HG03565 (cell line): Measurements from ENCODE around the gene MGAT3.
"Not testable (repeated sequence)": the region's sequence is repeated elsewhere in the genome, so short reads cannot be mapped to it uniquely, and the experiment has no call there.

Source experiments
- ATAC-seq: cut with Tn5 transposase; IDR thresholded peaks from one replicate; pipeline ENCODE4 v1.9.1; 2021; ENCODE audit warnings: mild to moderate bottlenecking, moderate library complexity; ENCODE audit not compliant: unreplicated experiment

MGAT3 gene

GRCh38 chr22:39489094-39490068 lies 32.6 kb downstream of the MGAT3 start:
- no peak for ATAC-seq

DNA sequence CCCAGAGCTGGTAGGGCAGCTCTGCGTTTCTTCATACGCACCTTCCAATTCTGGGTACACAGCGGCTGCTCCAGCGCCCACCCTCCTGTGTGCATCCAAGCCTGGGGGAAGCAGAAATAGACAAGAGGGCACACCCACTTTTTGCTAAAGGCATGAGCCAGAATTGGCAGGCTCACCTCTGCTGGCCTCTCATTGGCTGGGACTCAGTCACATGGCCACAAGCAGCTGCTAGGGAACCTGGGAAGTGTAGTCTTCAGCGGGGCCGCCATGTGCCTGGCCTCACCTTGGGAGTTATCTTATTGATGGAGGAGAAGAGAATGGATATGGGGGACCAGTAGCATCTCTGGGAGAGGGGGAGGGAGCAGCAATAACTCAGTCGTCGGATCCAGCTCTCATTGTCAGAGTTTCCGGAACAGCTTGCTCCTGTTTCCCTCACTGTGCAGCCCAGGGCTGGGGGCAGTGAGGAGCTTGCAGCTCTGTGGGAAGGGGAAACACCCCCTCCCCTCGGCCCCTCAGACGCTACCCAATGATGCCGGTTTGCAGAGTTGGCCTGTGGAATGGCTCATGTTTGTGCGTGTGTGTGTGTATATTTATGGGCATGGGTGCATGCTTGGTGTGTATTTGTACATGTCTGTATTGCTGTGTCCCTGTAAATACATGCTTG lies 33.5 kb downstream of the MGAT3 start:
- ATAC-seq: peak; percentile 71

DNA sequence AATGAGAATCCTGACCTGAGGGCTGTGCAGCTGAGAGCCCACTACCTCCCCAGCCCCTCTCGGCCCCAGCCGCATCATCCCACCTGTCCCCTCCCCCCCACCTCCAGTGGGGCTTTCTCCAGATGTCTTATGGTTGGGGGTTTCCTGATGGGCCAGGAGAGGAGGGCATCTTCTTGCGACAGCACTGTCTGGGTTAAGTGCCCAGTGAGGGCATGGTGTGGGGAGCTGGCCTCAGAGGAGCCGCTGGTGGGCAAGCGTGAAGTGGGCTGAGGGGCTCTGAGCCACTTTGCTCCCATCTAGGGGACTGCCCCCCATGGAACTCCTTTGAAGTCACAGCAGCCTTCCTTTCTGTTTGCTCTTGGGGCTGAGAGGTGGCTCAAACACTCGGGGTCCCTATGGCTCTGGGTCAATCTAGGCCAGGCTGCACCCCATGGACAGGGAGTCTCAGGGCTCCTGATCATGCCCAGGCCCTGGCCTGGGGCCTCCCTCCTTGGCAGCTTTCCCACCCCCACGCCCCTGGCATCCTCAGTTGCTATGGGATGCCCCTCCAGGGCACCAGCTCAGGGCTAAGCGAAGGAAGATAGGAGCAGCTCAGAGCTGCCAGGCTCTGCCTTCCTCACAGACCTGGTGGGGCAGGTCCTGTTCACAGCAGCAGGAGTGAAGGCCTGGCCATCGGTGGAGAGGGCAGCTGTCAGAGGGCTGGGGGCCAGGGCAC lies 34.3 kb downstream of the MGAT3 start:
- no peak for ATAC-seq

DNA sequence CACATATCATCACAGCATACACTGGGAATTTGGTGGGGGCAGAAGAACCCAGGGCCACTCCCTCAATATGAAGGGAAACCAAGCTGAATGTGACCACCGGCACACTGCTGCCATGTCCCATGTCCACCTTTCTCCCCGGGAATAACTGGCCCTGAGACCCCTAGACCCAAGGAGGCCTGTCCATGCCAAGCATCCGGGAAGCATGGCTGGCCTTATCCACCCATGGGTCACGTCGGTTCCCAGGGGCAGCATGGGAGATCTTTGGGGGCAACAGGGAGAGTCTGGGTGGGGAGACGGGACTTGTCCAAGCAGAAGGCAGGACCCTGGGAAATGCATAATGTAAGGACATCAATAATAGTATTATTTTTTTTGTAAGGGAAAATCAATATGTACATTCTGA lies 34.9 kb downstream of the MGAT3 start:
- no peak for ATAC-seq

DNA sequence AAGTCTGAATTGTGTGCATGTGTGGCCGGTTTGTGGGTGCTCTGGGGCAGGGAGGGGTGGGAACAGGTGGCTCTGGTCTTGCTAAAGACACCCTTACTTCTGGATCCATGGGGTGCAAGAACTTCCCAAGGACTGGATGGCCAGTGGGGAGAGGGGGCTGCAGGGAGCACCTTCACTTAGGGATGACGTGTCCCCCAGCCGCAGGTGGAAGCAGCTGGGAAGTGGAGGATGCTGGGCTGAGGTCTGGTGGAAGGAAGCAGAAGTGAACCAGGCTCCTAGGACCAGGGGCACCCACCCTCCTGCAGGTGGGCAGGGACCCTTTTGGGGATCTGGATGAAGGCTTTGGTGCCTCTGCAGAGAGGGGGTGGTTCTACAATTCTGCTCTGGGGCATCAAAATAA lies 35.4 kb downstream of the MGAT3 start:
- no peak for ATAC-seq

- ATAC-seq: no peak
Measured at GRCh38 chr22:39493759-39494158, 36.9 kb downstream of the MGAT3 start.

DNA sequence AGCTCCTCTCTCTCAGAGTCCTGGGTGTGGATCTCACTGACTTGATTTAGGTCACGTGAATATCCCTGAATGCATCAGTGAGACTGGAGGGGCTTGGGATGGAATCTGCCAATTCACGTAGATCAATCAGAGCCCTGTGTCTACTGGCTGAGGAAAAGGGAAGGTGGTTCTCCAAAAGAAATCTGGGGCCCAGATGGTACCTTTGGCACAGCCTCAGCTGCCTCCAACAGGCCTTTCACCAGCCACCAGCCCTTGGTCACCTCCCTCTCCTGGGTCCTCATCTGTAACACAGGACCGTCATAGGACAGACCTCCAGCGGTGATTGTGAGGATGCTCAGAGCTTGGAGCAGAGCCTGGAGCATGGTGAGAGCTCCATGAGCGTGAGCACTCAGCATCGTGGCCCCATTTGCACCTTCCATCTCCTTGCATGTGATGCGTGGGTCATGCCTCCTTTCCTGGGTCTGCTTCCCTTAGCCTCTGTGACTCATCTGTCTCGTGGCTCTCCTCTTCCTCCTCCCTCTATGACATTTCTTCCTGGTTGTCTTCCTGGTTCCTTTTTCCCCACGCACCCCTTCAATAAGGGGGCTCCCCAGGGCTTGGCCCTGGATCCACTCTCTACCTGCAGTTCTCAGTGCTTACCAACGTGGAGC lies 37.8 kb downstream of the MGAT3 start:
- ATAC-seq: no peak

- no peak for ATAC-seq
Measured at GRCh38 chr22:39496131-39496838, 39.5 kb downstream of the MGAT3 start.

DNA sequence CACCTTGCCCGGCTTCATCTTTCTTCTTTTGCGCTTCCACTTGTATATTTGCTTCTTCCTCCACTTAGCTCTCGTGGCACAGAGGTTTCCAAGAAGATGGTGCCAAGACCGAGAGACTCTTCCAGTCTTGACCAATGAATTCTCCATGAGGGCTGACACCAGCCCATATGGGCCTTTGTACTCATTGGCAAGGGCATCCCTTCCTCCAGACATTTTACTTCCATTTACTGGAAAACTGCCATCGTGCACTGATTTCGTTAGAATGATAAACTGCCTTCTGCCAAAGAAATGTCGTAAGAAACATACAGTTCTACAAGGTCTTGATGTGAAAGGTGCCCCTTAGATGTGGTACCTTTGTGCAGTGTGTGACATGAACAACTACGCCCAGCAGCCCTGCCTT lies 40.6 kb downstream of the MGAT3 start:
- no peak for ATAC-seq

DNA sequence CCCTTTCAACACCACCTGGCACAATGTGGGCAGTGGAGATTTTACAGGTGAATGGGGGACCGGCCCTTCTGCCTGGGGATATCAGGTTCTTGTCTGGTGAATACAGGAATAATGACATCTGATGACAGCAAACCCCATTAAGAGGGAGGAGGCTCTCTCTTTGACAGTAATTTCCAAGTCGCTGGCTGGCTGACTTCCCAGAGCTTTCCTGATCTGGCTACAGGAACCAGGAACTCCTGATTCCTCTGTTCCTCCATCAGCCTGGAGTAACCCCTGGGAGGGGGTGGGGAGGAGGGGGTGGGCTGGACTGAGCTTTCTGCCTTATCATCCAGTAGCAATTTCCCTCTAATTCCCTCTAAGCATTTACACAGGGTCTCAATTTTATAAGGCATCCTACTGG lies 41.6 kb downstream of the MGAT3 start:
- no peak for ATAC-seq

- ATAC-seq: no peak
Measured at GRCh38 chr22:39498802-39499201, 42.0 kb downstream of the MGAT3 start.

DNA sequence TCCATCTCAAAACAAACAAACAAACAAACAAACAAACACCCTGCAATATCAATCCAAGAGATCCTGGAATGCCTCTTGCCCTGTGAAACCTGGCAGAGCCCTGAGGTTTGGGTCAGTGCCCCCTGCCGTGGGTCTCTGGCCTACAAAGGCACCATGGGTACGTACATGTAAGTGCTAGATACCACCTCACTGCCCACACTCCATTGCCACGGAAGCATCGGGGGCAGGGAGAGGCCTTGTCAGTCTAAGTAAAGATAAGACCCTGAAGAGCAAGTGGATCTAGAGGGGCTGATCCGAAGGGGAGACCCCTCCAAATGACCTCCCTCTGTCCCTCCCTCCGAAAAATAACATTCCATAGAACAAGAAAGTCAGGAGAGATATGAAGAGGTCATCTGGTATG lies 43.3 kb downstream of the MGAT3 start:
- no peak for ATAC-seq

DNA sequence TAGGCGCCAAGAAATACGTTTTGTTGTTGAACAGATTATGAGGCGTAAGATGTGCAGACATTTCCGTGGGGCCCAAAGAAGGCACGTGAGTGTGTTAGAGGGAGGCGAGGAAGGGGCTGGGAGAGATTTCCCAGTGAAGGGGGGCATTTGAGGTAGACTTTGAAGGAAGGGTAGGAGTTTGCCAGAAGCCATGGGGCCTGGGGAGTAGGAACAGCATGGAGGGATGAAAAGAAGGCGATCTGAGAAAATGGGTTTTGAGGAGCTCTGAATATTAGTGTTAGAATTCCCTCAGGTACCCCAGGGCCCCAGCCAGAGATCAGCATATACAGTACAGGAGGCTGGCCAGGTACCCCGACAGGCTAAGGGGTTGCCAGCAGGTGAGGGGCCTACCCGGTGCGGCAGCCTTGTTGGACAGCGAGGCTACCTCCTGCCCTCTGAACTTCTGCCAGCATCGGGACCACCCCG lies 44.9 kb downstream of the MGAT3 start:
- no peak for ATAC-seq

DNA sequence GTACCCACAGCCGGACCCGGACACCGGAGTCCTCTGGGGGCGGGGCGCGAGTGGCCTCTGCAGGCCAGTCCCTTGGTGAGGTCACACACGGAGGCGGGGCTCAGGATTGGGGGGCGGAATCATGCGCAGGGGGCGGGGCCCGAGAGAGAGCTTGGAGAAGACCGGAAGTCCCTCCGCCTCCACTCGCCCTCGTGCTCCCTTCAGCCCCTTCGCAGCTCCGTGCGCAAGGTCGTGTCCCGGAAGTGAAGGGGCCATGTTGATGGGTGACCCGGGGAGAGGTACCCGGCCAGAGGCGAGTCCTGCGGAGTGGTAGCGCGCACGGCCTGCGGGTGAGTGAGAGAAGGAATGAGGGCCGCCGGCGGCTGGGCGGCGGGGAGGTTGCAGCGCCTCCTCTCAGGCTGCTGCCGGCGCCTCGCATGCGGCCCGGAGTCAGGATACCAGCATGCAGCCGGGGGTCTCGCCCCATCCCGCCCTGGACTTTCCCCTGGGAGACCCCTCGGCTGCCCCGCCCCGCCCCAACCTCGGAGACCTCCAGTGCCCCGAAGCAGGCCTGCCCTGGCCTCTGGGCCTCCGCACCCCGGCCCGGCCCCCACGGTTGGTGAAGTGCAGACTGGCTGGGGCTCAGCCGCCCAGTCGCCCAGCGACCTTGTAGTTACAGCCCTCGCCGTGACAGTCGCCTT lies 45.4 kb downstream of the MGAT3 start, which contains the start of gene MIEF1:
MIEF1 (plus strand) TSS at position 182 of the 680 bp plus-strand sequence. CDS start 9,005 bp downstream, outside the sequence.
- peak; percentile 76 for ATAC-seq

- no peak for ATAC-seq
Measured at GRCh38 chr22:39502789-39503409, 46.1 kb downstream of the MGAT3 start.

GRCh38 chr22:39503630-39504029 lies 46.8 kb downstream of the MGAT3 start:
- ATAC-seq: no peak

- ATAC-seq: no peak
Measured at GRCh38 chr22:39504071-39504470, 47.3 kb downstream of the MGAT3 start.

GRCh38 chr22:39507021-39507420 lies 50.2 kb downstream of the MGAT3 start:
- not testable (repeated sequence) for ATAC-seq

- no peak for ATAC-seq
Measured at GRCh38 chr22:39508393-39508792, 51.6 kb downstream of the MGAT3 start.
